ENCODE results near the gene GUCY1A1.
A peak's percentile ranks its signal among the peaks of the same experiment; 100 is the strongest.

The GUCY1A1 gene

DNA sequence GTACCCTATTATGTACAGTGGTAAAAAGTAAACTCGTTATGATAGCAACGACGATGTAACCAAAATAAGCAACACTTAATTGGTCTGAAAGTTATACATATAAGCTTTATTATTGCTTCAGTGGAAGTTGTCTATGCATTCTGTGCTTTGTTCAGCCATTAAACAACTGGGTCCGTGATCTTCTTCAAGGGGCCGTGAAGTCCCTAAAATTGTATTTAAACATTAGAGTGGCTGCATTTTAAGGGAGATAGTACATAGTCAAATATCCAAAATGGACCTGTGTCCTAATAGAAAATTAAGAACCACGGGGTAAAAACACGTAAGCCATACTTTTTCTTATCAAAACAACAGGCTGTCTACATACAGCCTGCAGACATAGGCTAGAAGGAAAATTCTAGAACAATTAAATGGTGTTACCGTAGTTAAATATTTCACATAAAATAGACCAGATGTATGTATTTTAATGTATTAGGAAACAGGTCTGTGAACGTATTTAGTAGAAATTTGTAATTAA, 2.1 kb downstream of the GUCY1A1 start:
- DNase-seq = no peak
- Histone ChIP-seq H3K27me3 (replicated peaks; ENCODE audit: insufficient read depth, low read length) (no peaks in the 10 kb centered on the region), H3K9ac (ENCODE audit: low read length) (peak overlapping the region; percentile 85), H3K4me1 (ENCODE audit: low read length) (peaks cover 14% of the 10 kb centered on the region; the same call in 1 of the 2 replicates), H3K27ac (ENCODE audit: low read length) (peak overlapping the region; percentile 88; the same call in 1 of the 2 replicates), H4K20me1 (ENCODE audit: insufficient read depth, low read length) (no peaks in the 10 kb centered on the region), H3K4me2 (ENCODE audit: low read depth, low read length) (peak overlapping the region; percentile 95), H3K79me2 (ENCODE audit: low read length) (peaks cover 60% of the 10 kb centered on the region), H3K4me3 (ENCODE audit: low read length) (peak overlapping the region; percentile 86), H3K9me2 (replicated peaks; ENCODE audit: insufficient read depth, low read length) (no peaks in the 10 kb centered on the region), H3K9me3 (replicated peaks; ENCODE audit: insufficient read depth, low read length) (no peaks in the 10 kb centered on the region), H3K36me3 (replicated peaks; ENCODE audit: insufficient read depth, low read length) (no peaks in the 10 kb centered on the region; the same call in 1 of the 2 replicates), H3F3A (ENCODE audit: insufficient read depth, low read length) (peaks cover 17% of the 10 kb centered on the region), H2AFZ (ENCODE audit: low read length) (peak overlapping the region; percentile 74)
- no peak for TF ChIP-seq EZH2phosphoT487 (IDR thresholded peaks at IDR 0.05; ENCODE audit: low read length)

DNA sequence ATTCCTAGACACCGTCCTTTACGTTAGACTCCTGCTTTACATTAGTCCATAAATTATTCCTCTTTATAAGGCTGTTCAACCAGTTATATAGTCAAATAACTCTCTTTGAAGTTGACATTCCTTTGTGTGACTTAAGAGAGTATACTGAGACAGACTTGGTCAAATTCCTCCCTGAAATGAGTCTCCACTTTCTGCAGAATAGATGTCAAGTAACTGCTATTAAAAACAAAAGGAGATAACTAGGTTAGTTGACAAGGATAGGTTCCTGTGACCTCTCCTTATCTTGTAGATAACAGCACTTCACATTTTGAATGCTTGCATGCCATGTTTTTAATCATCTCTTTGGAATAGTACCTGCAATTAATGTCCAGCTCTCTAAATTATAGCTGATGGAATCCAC, 5.7 kb downstream of the GUCY1A1 start:
- Histone ChIP-seq H3K9ac (ENCODE audit: low read length) (no peak overlapping the region), H3K27me3 (replicated peaks; ENCODE audit: insufficient read depth, low read length) (no peaks in the 10 kb centered on the region), H3K27ac (ENCODE audit: low read length) (no peak overlapping the region), H3K4me2 (ENCODE audit: low read depth, low read length) (no peak overlapping the region), H3K4me3 (ENCODE audit: low read length) (no peak overlapping the region), H3K9me2 (replicated peaks; ENCODE audit: insufficient read depth, low read length) (no peaks in the 10 kb centered on the region), H3K79me2 (ENCODE audit: low read length) (peaks cover 84% of the 10 kb centered on the region), H3K9me3 (replicated peaks; ENCODE audit: insufficient read depth, low read length) (no peaks in the 10 kb centered on the region), H2AFZ (ENCODE audit: low read length) (no peak overlapping the region), H3K4me1 (ENCODE audit: low read length) (peaks cover 26% of the 10 kb centered on the region), H3F3A (ENCODE audit: insufficient read depth, low read length) (peaks cover 26% of the 10 kb centered on the region), H4K20me1 (ENCODE audit: insufficient read depth, low read length) (no peaks in the 10 kb centered on the region), H3K36me3 (replicated peaks; ENCODE audit: insufficient read depth, low read length) (no peaks in the 10 kb centered on the region; the same call in 1 of the 2 replicates)
- DNase-seq = no peak
- TF ChIP-seq, protein P1, sequence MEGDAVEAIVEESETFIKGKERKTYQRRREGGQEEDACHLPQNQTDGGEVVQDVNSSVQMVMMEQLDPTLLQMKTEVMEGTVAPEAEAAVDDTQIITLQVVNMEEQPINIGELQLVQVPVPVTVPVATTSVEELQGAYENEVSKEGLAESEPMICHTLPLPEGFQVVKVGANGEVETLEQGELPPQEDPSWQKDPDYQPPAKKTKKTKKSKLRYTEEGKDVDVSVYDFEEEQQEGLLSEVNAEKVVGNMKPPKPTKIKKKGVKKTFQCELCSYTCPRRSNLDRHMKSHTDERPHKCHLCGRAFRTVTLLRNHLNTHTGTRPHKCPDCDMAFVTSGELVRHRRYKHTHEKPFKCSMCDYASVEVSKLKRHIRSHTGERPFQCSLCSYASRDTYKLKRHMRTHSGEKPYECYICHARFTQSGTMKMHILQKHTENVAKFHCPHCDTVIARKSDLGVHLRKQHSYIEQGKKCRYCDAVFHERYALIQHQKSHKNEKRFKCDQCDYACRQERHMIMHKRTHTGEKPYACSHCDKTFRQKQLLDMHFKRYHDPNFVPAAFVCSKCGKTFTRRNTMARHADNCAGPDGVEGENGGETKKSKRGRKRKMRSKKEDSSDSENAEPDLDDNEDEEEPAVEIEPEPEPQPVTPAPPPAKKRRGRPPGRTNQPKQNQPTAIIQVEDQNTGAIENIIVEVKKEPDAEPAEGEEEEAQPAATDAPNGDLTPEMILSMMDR (IDR thresholded peaks at IDR 0.05; ENCODE audit: low read length) = no peak
- TF ChIP-seq EZH2phosphoT487 (IDR thresholded peaks at IDR 0.05; ENCODE audit: low read length) (no peak), EZH2 (optimal IDR thresholded peaks at IDR 0.05; ENCODE audit: low read depth, low read length) (no peak)

DNA sequence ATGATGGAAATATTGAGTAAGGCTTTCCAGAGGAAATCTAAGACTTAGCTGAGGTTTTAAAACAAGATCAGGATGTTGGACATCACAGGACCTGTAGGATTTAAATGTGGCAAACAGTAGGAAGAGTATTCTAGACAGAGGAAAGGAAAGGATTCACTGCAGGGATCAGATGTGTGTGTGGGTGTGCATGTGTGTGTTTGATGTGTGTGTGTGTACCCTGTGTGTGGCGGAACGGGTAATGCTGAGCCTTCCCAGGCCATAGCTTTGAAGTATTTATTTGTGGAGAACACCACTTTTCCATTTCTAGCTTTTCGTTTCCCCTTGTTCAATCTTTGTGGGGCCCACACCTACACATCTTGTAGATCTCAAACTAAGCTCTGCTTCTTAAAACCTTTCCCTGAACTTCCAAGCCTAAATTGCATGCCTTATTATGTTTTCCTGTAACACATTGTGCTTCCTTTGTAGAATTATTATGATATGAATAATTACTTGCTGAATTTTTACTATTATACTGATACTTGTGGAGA, 6.9 kb downstream of the GUCY1A1 start:
- H4K20me1 ChIP-seq (ENCODE audit: insufficient read depth, low read length) = no peaks in the 10 kb centered on the region
- no peak overlapping the region for H3K4me2 ChIP-seq (ENCODE audit: low read depth, low read length)
- H3K27ac ChIP-seq (ENCODE audit: low read length) = no peak overlapping the region
- TF ChIP-seq EZH2 (optimal IDR thresholded peaks at IDR 0.05; ENCODE audit: low read depth, low read length) = no peak
- TF ChIP-seq EZH2phosphoT487 (IDR thresholded peaks at IDR 0.05; ENCODE audit: low read length) = no peak
- TF ChIP-seq, protein P1 (IDR thresholded peaks at IDR 0.05; ENCODE audit: low read length) = no peak
- no peak overlapping the region for H3K4me3 ChIP-seq (ENCODE audit: low read length)
- H3K27me3 ChIP-seq (replicated peaks; ENCODE audit: insufficient read depth, low read length) = no peaks in the 10 kb centered on the region
- H3K4me1 ChIP-seq (ENCODE audit: low read length) = peaks cover 26% of the 10 kb centered on the region
- H3K9me2 ChIP-seq (replicated peaks; ENCODE audit: insufficient read depth, low read length) = no peaks in the 10 kb centered on the region
- no peaks in the 10 kb centered on the region for H3K9me3 ChIP-seq (replicated peaks; ENCODE audit: insufficient read depth, low read length)
- no peak overlapping the region for H3K9ac ChIP-seq (ENCODE audit: low read length)
- H3F3A ChIP-seq (ENCODE audit: insufficient read depth, low read length) = peaks cover 17% of the 10 kb centered on the region
- H3K36me3 ChIP-seq (replicated peaks; ENCODE audit: insufficient read depth, low read length) = no peaks in the 10 kb centered on the region; the same call in 1 of the 2 replicates
- DNase-seq = no peak
- peaks cover 85% of the 10 kb centered on the region for H3K79me2 ChIP-seq (ENCODE audit: low read length)
- H2AFZ ChIP-seq (ENCODE audit: low read length) = no peak overlapping the region

DNA sequence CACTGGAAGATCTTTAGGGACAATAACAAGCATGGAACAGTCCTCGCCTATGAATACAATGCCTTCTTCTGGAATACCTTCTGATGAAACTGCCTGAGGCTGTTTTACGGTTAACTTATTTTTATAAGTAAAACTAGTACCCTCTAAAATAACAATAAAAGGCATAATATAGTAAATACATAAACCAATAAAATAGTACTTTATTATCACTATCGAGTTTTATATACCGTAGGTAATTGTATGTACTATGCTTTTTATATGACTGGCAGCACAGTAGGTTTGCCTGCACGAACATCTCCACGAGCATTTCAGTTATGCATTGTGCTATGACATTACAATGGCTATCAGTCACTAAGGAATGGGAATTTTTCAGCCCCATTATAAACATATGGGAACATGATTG, 8.0 kb downstream of the GUCY1A1 start:
- no peak for DNase-seq
- Histone ChIP-seq H3K27ac (ENCODE audit: low read length) (no peak overlapping the region), H3F3A (ENCODE audit: insufficient read depth, low read length) (peaks cover 15% of the 10 kb centered on the region), H3K9me3 (replicated peaks; ENCODE audit: insufficient read depth, low read length) (no peaks in the 10 kb centered on the region), H2AFZ (ENCODE audit: low read length) (no peak overlapping the region), H4K20me1 (ENCODE audit: insufficient read depth, low read length) (no peaks in the 10 kb centered on the region), H3K4me2 (ENCODE audit: low read depth, low read length) (no peak overlapping the region), H3K4me3 (ENCODE audit: low read length) (no peak overlapping the region), H3K79me2 (ENCODE audit: low read length) (peaks cover 86% of the 10 kb centered on the region), H3K9ac (ENCODE audit: low read length) (no peak overlapping the region), H3K4me1 (ENCODE audit: low read length) (peaks cover 25% of the 10 kb centered on the region), H3K36me3 (replicated peaks; ENCODE audit: insufficient read depth, low read length) (no peaks in the 10 kb centered on the region; the same call in 1 of the 2 replicates), H3K9me2 (replicated peaks; ENCODE audit: insufficient read depth, low read length) (no peaks in the 10 kb centered on the region), H3K27me3 (replicated peaks; ENCODE audit: insufficient read depth, low read length) (no peaks in the 10 kb centered on the region)
- TF ChIP-seq EZH2phosphoT487 (IDR thresholded peaks at IDR 0.05; ENCODE audit: low read length) (no peak), EZH2 (optimal IDR thresholded peaks at IDR 0.05; ENCODE audit: low read depth, low read length) (no peak)
- TF ChIP-seq, protein P1 (IDR thresholded peaks at IDR 0.05; ENCODE audit: low read length) = no peak
